Glutamatergic neuron (in vitro differentiated cells): ENCODE data around the gene HBG1. TPM values are rescaled to one million over a fixed set of nuclear protein-coding genes. Genes with fewer than 3 reads are reported as not detected.

Experiments used
- DNase-seq: peaks from one replicate; pipeline ENCODE4 v3.0.0; 2022
- H3K27ac Mint-ChIP-seq: one replicate; pipeline ENCODE4 v1.8.0; 2020; ENCODE audit warnings: mild to moderate bottlenecking, mixed read lengths, inconsistent platforms; ENCODE audit not compliant: unreplicated experiment
- H3K27me3 Mint-ChIP-seq: one replicate; pipeline ENCODE4 v1.8.0; 2020; ENCODE audit warnings: mild to moderate bottlenecking, moderate library complexity, mixed read lengths, inconsistent platforms; ENCODE audit not compliant: unreplicated experiment
- H3K36me3 Mint-ChIP-seq: one replicate; pipeline ENCODE4 v1.8.0; 2020; ENCODE audit warnings: mild to moderate bottlenecking, mixed read lengths, inconsistent platforms; ENCODE audit not compliant: unreplicated experiment
- H3K4me1 Mint-ChIP-seq: one replicate; pipeline ENCODE4 v1.8.0; 2020; ENCODE audit warnings: mild to moderate bottlenecking, low read depth, mixed read lengths, inconsistent platforms; ENCODE audit not compliant: unreplicated experiment
- H3K4me3 Mint-ChIP-seq: one replicate; pipeline ENCODE4 v1.8.0; 2020; ENCODE audit warnings: mild to moderate bottlenecking, mixed read lengths, inconsistent platforms; ENCODE audit not compliant: unreplicated experiment
- H3K9me3 Mint-ChIP-seq: one replicate; pipeline ENCODE4 v1.8.0; 2020; ENCODE audit warnings: mild to moderate bottlenecking, moderate library complexity, mixed read lengths, inconsistent platforms; ENCODE audit not compliant: unreplicated experiment
- CTCF ChIP-seq: fragments of 200-600 bp; sonication (generic); IDR thresholded peaks from one replicate; pipeline ENCODE4 v1.5.0; 2021; ENCODE audit not compliant: partially characterized antibody, unreplicated experiment
- total RNA-seq: library from RNA; stranded (reverse); fragmentation: NEBNext Ultra II Directional; extraction: Animal tissue kit (Norgen Biotek cat#: 25700); gene quantifications from one replicate; pipeline ENCODE4 v1.2.1, GENCODE V29; 2021; ENCODE audit not compliant: unreplicated experiment

HBG1 gene
- total RNA-seq, 1 donor from 2014 or later, result not detected

DNA sequence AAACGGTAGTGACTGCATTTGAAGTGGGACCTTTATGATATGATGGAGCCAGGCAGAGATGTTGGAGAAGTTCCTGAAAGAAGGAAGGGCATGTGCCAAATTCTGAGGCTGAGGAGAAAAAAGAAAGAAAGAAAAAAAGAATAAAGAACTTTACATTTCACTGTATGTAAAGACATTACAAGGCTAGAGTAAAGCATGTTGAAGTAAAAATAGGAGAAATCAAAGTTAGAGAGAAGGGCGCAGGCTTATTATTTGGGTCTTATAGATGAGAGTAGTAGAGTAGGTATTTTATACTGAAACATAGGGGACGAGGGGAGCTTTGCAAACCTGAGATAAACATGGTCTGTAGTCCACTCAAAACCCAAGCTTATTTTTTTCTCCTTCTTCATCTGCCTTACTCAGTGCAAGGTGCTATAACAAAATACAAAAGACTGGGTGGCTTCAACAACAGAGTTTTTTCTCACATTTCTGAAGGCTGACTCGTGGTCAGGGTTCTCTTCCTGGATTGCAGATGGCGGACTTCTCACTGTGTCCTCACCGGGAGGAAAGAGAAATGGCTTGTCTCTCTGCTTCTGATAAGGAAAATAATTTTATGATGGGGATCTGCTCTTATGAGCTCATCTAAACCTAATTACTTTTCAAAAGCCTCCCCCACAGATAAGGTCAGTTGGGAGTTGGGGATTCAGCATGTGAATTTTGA, 2.7 kb downstream of the HBG1 start:
- Mint-ChIP-seq H3K4me3 (no peak overlapping the region), H3K9me3 (peaks cover 2% of the 10 kb centered on the region), H3K4me1 (no peaks in the 10 kb centered on the region), H3K36me3 (no peaks in the 10 kb centered on the region), H3K27me3 (no peaks in the 10 kb centered on the region), H3K27ac (no peak overlapping the region)
- no peak for TF ChIP-seq CTCF
- DNase-seq, result no peak

GRCh38 chr11:5245155-5245554, 4.5 kb downstream of the HBG1 start:
- Mint-ChIP-seq H3K36me3 (no peaks in the 10 kb centered on the region), H3K27ac (no peak overlapping the region), H3K9me3 (peaks cover 2% of the 10 kb centered on the region), H3K27me3 (no peaks in the 10 kb centered on the region), H3K4me1 (no peaks in the 10 kb centered on the region), H3K4me3 (no peak overlapping the region)
- no peak for TF ChIP-seq CTCF
- DNase-seq, result no peak

DNA sequence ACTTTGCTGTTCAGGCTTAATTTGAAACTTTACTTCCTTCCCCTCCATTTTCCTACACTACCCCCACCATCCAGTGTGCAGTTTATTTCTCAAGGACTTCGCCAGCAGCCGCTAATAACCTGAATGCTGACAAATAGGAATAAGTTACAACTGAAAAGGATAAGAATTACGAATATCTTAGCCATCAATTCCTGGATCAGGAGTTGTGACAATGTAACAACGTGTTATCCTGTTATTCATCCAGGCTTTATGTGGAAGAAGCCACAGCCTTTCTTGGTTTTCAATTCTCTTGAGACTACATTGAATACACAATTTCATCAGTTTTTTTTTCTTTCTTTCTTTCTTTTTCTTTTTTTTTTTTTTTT, 5.9 kb downstream of the HBG1 start:
- TF ChIP-seq CTCF, result no peak
- Mint-ChIP-seq H3K36me3 (no peaks in the 10 kb centered on the region), H3K9me3 (no peaks in the 10 kb centered on the region), H3K27ac (no peak overlapping the region), H3K4me3 (no peak overlapping the region), H3K27me3 (no peaks in the 10 kb centered on the region), H3K4me1 (no peaks in the 10 kb centered on the region)
- no peak for DNase-seq

DNA sequence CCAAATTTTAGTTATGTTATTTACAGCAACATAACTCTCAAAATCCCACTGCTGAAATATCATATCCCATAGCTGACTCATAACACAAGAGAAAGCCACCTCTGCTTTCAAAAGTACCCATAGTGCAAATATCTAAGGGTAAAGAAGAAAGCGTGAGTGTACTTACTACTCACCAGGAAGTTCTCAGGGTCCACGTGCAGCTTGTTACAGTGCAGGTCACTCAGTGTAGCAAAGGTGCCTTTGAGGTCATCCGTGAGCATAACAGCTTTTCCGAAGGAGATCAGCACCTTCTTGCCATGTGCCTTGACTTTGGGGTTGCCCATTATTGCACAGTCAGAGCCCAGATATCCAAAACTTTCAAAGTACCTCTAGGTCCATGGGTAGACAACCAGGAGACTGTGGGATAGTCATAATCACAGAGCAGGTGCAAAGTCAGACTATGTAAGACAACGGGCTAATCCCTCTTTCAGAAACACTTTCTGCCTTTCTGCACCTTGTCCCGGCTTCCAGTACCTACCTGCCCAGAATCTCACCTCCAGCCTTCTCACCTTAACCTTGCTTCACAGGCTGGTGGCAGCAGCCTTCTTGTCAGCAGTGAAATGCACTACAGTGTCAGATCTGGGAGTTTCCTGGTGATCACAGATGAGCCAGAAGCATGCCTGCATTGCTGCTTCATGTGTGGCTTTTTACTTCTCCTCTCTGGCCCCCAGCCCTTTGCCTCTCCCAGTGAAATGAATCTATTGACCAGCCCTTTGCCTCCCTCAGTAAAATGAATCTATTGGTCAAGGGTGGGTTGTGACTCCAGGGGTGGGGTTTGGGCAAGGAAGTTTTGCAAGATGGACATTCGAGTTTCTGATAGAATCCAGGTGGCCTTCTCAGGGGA, 6.5 kb downstream of the HBG1 start:
- no peaks in the 10 kb centered on the region for H3K27me3 Mint-ChIP-seq
- no peaks in the 10 kb centered on the region for H3K36me3 Mint-ChIP-seq
- no peak for TF ChIP-seq CTCF
- no peak overlapping the region for H3K27ac Mint-ChIP-seq
- DNase-seq, result no peak
- H3K4me1 Mint-ChIP-seq, result no peaks in the 10 kb centered on the region
- no peak overlapping the region for H3K4me3 Mint-ChIP-seq
- H3K9me3 Mint-ChIP-seq, result no peaks in the 10 kb centered on the region

- H3K9me3 Mint-ChIP-seq, result no peaks in the 10 kb centered on the region
Observed at GRCh38 chr11:5242208-5242607, 7.4 kb downstream of the HBG1 start.

More at GRCh38 chr11:5242208-5242607, 7.4 kb downstream of the HBG1 start:
- no peak for DNase-seq
- H3K36me3 Mint-ChIP-seq, result no peaks in the 10 kb centered on the region
- no peaks in the 10 kb centered on the region for H3K27me3 Mint-ChIP-seq
- H3K4me1 Mint-ChIP-seq, result no peaks in the 10 kb centered on the region
- H3K27ac Mint-ChIP-seq, result no peak overlapping the region
- TF ChIP-seq CTCF, result no peak
- no peak overlapping the region for H3K4me3 Mint-ChIP-seq
